Activated naive CD4-positive, alpha-beta T cell (primary cell): Measurements from ENCODE around the gene GNMT.

Experiments used
- DNase-seq, 4 experiments: peaks; one replicate each; lab custom pipeline; 2025; lab: John Stamatoyannopoulos, UW

GNMT gene

GRCh38 chr6:42960243-42961019 lies at the start of gene GNMT:
Gene GNMT, plus strand, starts transcription at chr6:42960754. Its CDS starts 14 bp downstream, at chr6:42960768.
- peak in 1 of 4 experiments; percentile 29 for DNase-seq

DNA sequence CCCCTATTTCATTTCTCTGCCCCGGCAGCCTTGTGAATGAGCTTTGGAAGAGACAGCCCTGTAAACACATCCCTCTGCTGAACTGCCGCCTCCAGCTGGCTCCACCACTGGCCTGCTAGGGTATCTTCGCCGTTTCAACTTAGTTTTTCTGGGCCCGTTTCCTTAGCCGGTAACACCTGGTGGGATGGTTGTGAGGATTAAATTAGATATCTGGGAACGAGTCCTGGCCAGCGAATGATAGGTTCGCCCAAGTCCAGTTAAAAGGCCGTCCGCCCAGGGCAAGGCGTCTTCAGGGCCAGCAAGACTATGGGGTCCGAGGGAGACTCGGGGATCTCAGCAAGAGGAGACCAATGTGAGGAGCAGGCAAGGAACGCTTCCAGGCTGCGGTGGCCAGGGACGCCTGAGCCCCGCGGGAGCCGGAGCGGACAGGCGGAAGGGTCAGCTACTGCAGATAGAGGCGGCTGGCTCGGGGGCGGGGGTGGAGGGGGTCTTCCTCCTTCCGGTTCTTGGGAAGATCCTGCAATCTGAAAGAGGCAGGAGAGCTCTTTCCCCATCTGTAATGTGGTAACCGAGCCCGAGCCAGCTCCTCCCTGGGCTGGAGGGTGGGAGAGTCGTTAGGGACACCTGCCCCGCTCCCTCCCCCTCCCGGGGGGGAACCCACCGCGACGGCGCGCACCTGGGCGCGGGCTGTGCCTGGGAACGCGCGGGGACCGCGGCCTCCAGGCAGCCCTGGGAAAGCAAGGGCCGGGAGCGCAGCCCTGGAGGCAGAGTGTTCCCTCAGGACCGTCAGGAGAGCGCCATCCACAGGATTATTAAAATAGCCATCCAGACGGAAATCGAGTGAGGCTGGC lies 49.2 kb upstream of the GNMT start:
- DNase-seq = no peak

DNA sequence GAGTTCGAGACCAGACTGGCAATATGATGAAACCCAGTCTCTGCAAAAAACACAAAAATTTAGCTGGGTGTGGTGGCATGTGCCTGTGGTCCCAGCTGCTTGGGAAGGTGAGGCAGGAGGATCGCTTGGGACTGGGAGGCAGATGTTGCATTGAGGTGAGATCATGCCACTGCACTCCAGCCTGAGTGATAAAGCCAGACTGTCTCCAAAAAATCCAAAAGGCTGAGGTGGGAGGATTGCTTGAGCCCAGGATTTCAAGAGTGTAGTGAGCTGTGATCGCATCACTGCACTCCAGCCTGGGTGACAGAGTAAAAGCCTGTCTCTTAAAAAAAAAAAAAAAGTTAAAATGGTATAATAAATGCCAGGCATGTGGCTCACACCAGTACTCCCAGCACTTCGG lies 46.0 kb upstream of the GNMT start:
- DNase-seq = no peak

DNA sequence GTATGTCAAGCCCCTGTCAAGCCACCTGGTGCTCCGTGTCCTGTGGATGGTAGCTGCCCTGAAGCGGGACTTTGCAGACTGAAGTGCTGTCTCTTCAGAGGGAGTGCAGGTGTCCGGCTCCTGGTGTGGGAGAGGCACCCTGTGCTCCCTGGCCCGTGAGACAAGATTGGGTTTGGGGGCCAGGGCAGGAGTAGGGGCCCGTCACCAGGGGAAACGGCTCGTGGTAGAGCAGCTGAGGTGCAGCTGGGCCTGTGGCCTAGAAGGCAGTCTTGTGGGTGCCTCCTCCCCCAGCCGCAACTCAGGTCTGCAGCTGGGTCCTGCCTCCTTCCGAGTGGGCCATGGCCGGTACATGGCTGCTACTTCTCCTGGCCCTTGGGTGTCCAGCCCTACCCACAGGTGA lies 44.8 kb upstream of the GNMT start, which contains the start of gene PTCRA:
PTCRA (plus strand) TSS at position 322 of the 400 bp plus-strand sequence; CDS start at position 339, 17 bp downstream.
- no peak for DNase-seq

DNA sequence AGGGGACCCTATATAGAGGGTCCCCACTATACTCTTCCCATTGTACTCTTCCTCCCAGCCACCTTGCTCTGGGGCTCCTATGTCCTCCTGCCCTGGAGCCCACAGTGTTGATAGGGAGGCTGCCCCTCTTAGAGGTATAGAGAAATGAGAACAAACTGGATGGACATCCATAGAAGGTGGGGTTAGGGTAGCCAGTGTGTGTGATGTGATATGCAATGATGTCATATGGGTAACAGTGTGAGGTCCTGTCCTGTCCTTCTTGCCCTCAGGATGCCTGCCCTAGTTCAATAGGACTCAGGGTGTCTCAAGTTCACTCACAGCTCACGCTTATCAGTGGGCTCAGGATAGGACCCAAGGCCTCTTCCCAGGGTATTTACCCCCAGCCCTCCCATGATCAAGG lies 44.3 kb upstream of the GNMT start:
- DNase-seq = no peak

DNA sequence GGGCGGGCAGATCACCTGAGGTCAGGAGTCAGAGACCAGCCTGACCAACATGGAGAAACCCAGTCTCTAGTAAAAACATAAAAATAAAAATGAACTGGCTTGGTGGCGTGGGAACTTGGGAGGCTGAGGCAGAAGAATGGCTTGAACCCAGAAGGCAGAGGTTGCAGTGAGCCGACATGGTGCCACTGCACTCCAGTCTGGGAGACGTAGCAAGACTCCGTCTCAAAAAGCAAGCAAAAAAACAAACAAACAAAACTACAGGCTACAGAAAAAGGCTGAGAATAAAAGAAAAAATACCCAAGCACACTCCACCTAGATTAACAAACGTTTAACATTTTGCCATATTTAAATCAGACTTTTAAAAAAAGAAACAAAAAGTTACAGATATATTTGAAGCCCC lies 38.8 kb upstream of the GNMT start:
- DNase-seq = no peak

DNA sequence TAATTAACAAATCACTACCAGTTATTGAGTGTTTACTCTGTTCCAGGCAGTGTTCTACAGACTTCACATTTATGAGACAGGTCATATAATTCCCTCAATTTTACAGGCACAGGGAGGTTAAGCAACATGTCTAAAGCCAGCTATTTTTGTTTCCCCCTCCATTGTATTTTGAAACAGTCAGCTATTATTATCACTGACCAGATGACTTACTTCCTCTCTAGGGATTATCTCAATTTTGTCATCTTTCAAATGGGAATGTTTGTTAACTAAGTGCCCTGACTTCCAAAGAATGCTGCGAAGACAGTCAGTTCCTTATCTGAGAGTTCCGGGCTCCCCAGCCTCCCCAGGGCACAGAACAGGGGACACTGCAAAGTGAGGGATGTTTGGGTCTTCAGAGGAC lies 36.9 kb upstream of the GNMT start:
- no peak for DNase-seq

- DNase-seq = no peak
Observed at GRCh38 chr6:42925248-42925857, 35.2 kb upstream of the GNMT start.

DNA sequence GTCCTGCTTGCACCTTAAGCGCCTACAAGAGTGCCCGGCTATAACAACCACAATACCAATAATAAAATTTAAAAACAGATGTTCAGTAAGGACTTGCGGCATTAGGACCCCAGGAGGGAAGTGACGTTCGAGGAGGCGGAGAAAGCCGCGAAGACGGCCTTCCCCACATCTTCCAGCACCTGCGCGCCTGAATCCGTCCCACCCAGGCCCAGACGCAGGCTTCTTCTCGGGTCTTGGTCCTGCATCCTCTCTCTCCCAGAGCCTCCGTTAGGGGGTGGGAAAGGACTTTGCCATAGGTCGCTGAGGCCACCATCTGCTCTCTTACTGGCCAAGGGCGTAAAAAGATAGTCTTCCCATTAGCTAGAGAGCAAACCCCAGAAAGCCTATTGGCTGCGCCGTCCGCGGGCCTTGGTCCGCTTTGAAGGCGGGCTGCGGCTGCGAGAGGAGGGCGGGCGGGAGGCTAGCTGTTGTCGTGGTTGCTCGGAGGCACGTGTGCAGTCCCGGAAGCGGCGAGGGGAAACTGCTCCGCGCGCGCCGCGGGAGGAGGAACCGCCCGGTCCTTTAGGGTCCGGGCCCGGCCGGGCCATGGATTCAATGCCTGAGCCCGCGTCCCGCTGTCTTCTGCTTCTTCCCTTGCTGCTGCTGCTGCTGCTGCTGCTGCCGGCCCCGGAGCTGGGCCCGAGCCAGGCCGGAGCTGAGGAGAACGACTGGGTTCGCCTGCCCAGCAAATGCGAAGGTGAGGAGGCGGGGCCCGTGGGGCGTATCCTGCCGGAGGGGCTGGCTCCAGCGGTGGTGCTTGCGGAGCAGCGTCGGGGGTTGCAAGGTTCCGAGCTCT lies 31.4 kb upstream of the GNMT start, which contains the start of gene CNPY3:
CNPY3 (plus strand) TSS at position 495 of the 835 bp plus-strand sequence; CDS start at position 586, 91 bp downstream.
- peak; percentile 78 to 90 (median 83) for DNase-seq

DNA sequence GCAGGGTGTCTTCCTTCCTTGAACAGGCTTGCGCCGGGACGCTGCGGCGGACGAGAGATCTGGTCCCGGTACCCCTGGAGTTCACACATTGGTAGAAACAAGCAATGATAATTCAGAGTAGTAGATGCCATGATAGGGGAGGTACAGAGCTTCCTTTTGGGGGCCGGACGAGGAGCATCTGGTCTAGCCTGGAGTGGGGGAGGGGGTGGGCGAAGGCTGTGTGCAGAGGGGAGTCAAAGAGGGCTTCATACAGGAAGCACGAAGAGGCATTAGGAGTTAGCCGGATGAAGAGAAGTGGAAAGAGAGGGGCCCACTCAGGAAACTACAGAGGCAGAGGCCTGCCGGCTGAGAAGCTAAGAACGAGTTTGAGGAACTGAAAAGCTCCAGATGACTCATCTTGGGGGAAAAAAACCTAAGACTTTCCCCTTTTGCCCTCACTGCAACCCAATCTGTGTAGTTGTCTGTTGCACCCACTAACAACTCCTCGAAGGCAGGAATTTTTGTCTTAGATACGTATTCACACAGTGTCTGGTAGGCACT lies 30.7 kb upstream of the GNMT start:
- DNase-seq = peak in 2 of 4 experiments; percentile 50 to 66

GRCh38 chr6:42932412-42932811 lies 28.1 kb upstream of the GNMT start:
- no peak for DNase-seq

DNA sequence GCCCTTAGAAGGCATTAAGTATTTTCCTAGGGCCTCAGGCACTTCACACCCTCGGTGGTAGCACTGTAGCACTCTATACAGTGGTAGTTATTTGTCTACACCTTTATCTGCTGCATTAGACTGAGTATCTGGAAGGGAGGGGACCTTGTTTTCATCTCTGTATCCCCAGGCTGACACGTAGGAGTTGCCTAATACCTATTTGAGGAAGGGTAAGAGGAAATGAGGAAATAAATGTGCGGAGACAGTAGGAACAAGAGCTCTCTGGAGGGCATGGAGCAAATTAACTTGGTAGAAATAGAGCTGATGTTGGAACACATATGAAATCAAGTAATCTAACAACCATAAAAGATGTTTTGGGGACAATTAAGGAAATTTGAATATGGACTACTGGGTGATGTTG lies 27.3 kb upstream of the GNMT start:
- no peak for DNase-seq

GRCh38 chr6:42935322-42935721 lies 25.2 kb upstream of the GNMT start:
- no peak for DNase-seq

GRCh38 chr6:42936398-42936797 lies 24.2 kb upstream of the GNMT start:
- no peak for DNase-seq

DNA sequence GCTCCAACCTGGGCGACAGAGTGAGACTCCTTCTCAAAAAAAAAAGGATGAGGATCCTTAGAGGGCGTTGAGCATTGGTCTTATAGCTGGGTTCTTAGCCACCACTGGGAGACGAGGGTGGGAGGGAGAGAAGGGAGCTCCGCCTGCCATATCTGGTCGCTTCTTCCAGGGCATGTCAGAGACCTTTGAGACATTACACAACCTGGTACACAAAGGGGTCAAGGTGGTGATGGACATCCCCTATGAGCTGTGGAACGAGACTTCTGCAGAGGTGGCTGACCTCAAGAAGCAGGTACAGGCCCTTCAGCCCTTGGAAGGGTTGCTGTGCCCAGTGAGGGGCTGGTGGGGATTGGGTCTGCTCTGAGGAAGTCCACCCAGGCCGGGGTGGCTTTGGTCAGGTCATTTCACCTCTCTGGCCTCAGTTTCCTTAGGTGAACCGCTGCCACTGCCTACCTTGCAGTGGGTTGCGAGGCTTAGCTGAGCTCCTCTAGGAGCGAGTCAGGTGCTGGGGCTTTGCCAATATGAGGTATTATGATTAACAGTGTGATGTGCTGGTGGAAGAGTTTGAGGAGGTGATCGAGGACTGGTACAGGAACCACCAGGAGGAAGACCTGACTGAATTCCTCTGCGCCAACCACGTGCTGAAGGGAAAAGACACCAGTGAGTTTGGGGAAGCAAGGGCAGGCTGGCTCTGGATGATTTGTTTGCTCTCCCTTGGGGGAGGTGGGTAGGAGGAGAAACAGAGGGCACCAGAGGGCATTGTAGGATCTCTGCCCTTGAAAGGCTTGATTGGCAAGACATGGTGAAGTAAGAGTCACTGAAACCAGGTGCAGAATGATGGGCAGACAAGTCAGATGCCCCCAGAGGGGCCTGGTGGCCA lies 22.8 kb upstream of the GNMT start:
- DNase-seq = no peak

DNA sequence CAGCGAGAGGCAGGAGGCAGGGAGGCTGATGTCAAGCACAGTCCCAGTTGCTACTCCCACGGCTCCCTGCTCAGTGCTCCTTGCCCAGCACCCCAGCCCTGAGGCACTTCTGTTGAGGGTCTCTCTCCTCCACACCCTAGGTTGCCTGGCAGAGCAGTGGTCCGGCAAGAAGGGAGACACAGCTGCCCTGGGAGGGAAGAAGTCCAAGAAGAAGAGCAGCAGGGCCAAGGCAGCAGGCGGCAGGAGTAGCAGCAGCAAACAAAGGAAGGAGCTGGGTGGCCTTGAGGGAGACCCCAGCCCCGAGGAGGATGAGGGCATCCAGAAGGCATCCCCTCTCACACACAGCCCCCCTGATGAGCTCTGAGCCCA lies 22.1 kb upstream of the GNMT start:
- no peak for DNase-seq

- DNase-seq = no peak
Observed at GRCh38 chr6:42938987-42939809, 21.4 kb upstream of the GNMT start.

- no peak for DNase-seq
Observed at GRCh38 chr6:42939810-42940167, 20.8 kb upstream of the GNMT start.

GRCh38 chr6:42940493-42941045 lies 20.0 kb upstream of the GNMT start:
- no peak for DNase-seq
